GM18507 (cell line): ENCODE measurements around the gene LCMT2.
"Not testable (repeated sequence)": the region's sequence is repeated elsewhere in the genome, so short reads cannot be mapped to it uniquely, and the experiment has no call there.

ENCODE experiments used
- DNase-seq: peaks from one replicate; pipeline ENCODE4 v3.0.0; 2011; ENCODE audit warnings: low read depth; ENCODE audit not compliant: insufficient read length; ENCODE audit errors: extremely low spot score
- FAIRE-seq: peaks from 2 replicates; lab custom pipeline; 2011; peaks lifted over from hg19 to GRCh38; lab: Jason Lieb, UNC

The LCMT2 gene

DNA sequence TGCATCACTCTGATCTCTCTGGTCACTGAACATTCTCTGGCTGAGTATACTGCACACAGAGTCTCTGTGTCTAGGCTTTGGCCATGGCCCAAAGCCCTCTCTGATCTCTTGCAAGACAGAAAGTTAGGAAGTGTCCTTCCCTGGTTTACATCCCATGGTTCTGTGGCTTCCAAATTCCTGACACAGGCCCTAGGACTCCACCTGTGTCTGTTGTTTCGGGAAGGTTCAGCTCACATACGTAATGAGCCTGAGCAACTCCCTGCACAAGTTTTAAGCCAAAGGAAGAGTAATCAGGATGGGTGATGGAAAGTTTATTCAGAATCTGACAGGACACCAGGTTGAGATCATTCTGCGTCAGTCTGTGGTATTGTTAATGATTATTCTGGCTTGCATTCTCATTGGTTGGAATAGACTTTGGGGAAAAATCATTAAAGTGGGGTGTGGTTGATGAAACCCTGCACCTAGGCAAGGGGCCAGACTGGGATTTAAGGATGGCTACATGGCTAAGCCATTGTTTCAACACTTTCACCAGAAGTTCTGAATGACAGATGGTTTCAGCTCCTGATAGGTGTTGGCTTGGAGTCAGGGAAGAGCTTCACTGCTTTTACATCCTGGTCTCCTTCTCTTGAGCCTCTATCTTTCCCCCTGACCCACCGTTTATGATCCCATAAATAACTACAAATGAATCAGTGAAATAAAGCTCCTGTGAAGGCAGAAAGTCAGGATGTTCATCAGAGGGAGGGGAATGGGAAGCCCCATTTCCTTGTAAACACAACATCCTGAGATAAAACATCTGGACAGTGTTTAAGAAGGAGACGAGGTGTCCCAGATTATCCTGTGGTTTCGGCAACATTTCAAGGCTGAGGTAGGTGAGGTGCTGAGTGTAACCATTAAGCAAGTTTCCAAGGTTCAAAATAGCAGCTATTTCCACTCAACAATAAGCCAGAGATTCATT lies 14.1 kb downstream of the LCMT2 start:
- FAIRE-seq: no peak
- no peak for DNase-seq

DNA sequence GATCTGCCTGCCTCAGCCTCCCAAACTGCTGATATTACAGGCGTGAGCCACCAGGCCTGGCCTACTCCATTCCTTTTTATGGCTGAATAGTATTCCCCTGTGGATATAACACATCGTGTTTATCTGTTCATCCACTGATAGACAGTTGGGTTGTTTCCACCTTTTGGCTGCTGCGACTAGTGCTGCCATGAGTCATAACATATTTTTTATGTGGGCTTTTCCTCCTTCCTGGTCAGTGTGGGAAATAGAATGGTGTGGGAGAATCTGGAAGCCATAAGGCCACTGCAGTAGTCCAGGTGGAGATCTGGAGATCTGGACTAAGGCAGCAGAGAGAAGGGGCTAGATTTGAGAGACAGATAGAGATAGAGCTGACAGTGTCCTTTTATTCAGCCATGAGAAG lies 16.2 kb downstream of the LCMT2 start:
- FAIRE-seq: no peak
- no peak for DNase-seq

DNA sequence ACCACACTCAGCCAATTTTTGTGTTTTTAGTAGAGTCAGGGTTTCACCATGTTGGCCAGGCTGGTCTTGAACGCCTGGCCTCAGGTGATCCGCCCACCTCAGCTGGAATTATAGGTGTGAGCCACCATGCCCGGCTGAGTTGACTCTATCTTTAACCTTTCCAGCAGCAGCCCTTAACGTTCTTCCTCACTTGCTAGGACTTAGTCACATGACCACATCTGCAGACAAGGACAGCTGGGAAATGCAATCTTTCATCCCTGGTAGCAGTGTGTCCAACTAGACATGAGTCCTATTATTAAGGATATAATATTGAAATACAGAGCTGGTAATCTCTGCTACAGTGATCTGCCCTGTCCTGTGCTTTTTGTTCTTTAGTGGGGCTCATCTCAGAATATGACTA lies 18.0 kb downstream of the LCMT2 start:
- DNase-seq (no peak), FAIRE-seq (no peak)

GRCh38 chr15:43302205-43302817 lies 28.1 kb downstream of the LCMT2 start, which contains the start of gene TGM7:
Gene TGM7, minus strand, starts transcription at chr15:43302255.
- DNase-seq (no peak), FAIRE-seq (no peak)

DNA sequence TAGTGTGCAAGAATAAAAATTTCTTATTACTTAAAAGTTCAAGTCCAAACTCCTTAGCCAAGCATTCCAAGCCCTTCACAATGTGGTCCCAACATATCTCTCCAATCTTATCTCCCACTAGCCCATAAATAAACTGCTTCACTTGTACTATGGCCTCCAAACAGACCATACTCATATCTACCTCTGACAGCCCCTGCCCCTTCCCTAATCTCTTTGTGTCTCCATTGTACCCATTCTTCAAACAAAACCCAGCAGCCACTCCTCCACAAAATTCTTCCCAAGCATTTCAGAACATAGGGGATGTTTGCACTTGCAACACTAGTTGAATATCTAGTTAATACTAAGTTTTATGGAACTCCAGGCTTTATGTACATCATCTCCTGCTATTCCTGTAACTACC lies 30.5 kb downstream of the LCMT2 start:
- no peak for DNase-seq

DNA sequence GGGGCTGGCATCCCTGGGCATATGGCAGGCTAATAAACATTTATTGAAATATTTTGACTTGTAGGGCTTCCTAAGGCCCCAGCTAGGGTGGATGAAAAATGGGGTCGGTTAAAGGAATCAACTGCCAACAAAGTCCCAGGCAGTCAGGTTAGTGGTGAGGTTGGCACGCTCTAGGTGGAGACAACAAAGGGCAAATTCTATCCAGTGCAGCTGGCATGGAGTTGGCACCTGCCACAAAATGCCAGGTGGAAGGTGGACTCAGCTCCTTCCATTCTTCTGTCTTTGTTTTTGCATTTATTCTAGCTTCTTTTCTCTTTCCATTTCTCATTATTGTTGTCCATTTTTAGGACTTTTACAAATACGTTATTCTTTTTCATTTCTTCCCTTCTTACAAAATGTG lies 31.0 kb downstream of the LCMT2 start:
- FAIRE-seq (no peak), DNase-seq (no peak)

More for the DNA sequence above, 30.5 kb downstream of the LCMT2 start:
- FAIRE-seq: no peak

- DNase-seq (no peak), FAIRE-seq (no peak)
Measured at GRCh38 chr15:43294091-43294706, 36.2 kb downstream of the LCMT2 start.

DNA sequence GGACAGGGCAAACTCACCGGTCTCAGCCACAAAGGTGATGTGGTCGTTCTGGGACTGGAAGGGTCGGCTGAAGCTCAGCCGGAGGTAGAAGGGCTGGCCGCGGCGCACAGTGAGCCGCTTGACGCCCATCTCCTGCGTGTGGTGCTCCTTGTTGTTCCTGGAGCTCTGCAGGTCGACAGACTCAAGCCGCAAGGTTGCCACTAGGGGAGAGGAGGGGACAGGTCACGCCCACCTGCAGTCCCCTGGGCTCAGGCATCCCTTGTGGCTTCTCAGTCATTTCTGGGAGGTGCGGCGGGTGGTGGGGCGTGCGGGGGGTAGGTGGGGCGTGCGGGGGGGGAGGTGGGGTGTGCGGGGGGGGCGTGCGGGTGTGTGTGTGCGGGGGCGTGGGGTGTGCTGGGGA lies 36.9 kb downstream of the LCMT2 start:
- no peak for DNase-seq
- FAIRE-seq: no peak

DNA sequence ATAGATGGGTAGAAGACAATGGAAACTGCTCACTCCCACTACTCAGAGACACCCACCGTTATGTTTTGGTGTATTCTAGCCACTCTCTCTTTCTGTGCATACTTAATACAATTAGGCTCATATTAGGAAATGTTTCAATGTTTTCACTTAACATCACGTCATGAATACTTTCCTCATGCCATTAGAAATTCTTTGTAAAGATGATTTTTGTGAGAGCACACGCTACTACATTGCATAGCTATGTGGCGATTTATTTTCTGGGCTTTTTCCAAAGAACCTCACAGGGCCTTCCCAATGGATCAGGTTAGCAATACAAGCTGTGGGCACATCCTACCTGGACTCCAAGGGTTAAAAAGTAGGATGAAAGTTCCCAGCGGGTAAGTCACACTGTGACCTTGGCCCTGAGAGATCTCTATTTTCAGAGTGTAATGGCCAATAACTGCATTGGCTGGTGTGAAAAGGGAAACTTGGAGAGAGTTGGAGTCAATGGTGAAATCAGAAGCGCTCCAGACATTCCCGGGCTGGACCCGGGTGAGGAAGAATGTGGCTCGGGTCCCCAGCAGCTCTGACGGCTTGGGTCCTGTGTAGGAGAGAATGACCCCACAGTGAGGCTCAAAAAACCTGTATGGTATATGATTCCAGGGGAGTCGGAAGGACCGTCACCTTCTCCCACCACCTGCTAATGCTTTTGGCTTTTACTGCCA lies 37.8 kb downstream of the LCMT2 start:
- FAIRE-seq: no peak

GRCh38 chr15:43289656-43290055 lies 40.7 kb downstream of the LCMT2 start:
- not testable (repeated sequence) for FAIRE-seq, DNase-seq

More for the DNA sequence above, 37.8 kb downstream of the LCMT2 start:
- DNase-seq: no peak

DNA sequence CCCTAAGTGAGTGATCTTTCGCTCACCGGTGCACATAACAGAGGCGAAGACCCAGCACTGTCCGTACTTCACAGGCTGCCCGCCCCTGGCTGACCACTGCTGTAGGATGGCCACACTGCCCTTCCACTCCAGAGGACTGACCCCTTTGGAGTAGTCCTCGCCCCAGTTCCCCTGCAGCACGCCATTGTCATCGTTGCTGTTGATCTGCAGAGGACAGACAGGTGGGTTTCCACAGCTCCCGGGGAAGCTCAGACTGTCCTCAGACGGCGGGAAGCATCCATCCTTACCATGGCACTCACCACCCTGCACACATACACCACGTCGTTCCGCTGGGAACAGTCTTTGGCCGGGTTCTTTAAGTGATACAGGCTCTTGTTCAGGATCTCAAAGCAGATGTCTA lies 43.1 kb downstream of the LCMT2 start:
- FAIRE-seq: no peak
- no peak for DNase-seq

GRCh38 chr15:43286074-43286473 lies 44.3 kb downstream of the LCMT2 start:
- DNase-seq: no peak
- FAIRE-seq: no peak

DNA sequence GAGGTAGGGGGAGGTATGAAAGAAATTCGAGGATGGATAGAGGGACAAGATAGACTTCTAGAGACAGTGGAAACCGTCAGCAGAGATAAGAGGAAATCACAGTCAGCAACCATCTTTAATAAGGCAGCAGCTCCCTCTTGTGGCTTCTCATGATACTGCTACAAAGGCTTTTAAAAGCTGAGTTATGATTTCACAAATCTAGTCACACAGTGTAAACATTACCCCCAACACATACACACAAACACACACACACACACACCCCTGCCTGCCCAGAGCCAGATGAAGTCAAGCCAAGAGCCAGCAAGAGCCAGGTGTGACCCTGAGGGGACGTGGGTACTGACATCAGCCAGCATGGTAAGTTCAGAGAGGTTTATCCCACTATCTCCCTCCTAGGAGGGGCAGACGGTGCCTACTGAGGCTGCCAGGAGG lies 44.8 kb downstream of the LCMT2 start:
- FAIRE-seq: peak; percentile 94

GRCh38 chr15:43283526-43283925 lies 46.8 kb downstream of the LCMT2 start:
- no peak for FAIRE-seq
- no peak for DNase-seq

More for the DNA sequence above, 44.8 kb downstream of the LCMT2 start:
- DNase-seq: peak; percentile 72

DNA sequence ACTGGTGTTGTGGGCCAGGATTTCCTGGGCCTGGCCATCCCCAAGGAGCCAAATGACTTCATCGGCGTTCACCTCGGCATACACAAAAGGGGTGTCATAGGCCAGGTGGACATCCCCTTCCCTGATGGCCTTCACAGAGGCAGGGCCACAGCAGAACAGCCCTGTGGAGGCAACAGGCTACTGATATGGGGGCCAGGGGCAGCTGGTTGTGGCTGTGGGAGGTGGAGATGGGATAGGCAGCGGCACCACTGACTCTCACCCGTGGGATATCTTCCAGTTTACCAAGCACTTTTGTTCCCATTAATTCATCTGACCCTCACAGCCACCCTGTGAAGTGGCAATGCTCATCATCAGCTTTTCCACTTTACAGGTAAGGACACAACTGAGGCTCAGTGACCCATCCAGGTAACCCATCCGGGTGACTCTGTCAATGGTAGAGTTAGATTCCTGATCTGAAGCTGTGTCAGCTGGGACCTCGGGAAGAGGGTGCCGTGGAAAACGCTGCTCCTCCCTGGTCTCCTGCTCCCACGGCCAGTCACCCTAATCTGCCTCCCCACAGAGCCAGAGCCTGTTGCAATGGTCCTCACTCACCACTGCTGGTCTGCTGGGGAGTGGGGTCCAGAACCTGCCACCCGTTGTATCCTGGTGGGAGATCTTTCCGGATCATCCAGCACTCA lies 48.3 kb downstream of the LCMT2 start:
- no peak for DNase-seq

DNA sequence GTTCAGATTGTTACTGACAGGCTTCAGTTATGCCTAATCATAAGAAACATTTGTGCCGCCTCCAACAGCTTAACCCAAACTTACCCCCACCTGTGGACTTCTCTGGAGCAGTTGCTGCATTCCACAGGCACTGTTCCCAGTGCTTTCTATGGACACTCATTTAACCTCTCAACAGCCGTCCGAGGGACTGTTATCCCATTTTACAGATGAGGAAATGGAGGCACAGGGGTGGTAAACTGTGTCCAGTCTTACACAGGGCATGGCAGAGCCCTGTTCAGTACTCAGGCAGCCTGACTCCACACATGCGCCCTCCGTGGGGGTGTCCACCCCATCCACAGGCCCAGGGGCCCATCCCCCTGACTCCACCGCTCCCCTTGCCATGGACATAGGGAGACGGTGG lies 49.4 kb downstream of the LCMT2 start:
- FAIRE-seq (no peak), DNase-seq (no peak)

More for the DNA sequence above, 48.3 kb downstream of the LCMT2 start:
- FAIRE-seq: no peak

DNA sequence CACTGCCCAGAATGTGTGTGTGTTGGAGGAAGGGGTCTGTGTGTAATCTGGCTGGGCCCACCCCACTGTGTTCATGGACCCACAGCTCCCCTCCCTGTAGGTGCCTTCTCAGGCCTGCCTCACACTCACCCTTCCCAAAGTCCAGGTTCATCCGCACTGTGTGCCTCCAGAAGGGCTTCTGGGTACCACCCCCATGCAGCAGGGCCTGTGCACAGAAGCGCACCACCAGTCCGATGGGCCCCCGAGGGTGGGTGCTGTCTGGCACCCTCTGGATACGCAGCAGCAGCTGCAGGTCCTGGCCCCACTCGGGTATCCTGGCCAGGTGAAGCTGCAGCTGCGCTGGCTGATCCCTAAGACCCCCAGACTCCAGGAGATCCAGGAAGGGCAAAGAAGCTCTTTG lies 50.9 kb downstream of the LCMT2 start:
- no peak for FAIRE-seq
- no peak for DNase-seq

- no peak for FAIRE-seq
- no peak for DNase-seq
Measured at GRCh38 chr15:43278869-43279268, 51.5 kb downstream of the LCMT2 start.

DNA sequence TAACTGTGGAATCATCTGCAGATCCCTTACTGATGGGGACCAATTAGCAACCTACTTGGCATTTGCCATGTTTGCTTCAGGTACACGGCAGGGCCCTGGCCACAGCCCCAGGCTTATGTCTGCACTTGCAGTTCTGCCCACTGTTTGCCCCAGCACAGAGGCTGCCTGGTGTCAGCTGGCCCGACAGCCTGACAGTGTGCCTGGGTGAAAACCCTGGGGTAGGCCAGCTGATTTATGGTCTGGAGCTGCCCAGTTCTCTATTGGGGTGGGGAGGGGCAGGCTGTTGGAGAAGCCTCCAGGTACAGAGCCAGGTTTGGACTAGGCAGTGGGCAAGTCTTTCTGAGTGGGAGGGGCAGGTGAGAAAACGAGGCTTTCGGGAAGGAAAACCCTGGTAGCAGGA lies 52.5 kb downstream of the LCMT2 start:
- no peak for DNase-seq
- no peak for FAIRE-seq
